GM10266 (cell line): ENCODE results near the gene C19orf53.

ENCODE experiments used
- DNase-seq: peaks from one replicate; pipeline ENCODE4 v3.0.0; 2012; ENCODE audit errors: extremely low spot score
- CTCF ChIP-seq: IDR thresholded peaks from 2 replicates; pipeline ENCODE4 v1.5.1; 2012; ENCODE audit warnings: mild to moderate bottlenecking, low read depth; ENCODE audit not compliant: control insufficient read depth, insufficient read depth; ENCODE audit errors: missing control alignments

The C19orf53 gene

GRCh38 chr19:13797058-13797440 lies 22.8 kb downstream of the C19orf53 start:
- no peak for TF ChIP-seq CTCF

GRCh38 chr19:13797870-13798269 lies 23.6 kb downstream of the C19orf53 start:
- no peak for DNase-seq
- no peak for TF ChIP-seq CTCF

More at GRCh38 chr19:13797058-13797440, 22.8 kb downstream of the C19orf53 start:
- no peak for DNase-seq

- TF ChIP-seq CTCF: no peak
Measured at GRCh38 chr19:13799669-13800068, 25.4 kb downstream of the C19orf53 start.

GRCh38 chr19:13803038-13803437 lies 28.8 kb downstream of the C19orf53 start:
- DNase-seq: no peak
- no peak for TF ChIP-seq CTCF

More at GRCh38 chr19:13799669-13800068, 25.4 kb downstream of the C19orf53 start:
- no peak for DNase-seq

GRCh38 chr19:13804830-13805683 lies 30.8 kb downstream of the C19orf53 start:
- DNase-seq: no peak
- TF ChIP-seq CTCF: peak; percentile 12

GRCh38 chr19:13806728-13807127 lies 32.5 kb downstream of the C19orf53 start:
- no peak for TF ChIP-seq CTCF
- no peak for DNase-seq

GRCh38 chr19:13807421-13808021 lies 33.3 kb downstream of the C19orf53 start:
- TF ChIP-seq CTCF: no peak
- no peak for DNase-seq
